ENCODE results near the gene KCNA2.

- TF ChIP-seq JUN (CRISPR knock-in tag; IDR thresholded peaks at IDR 0.05) (no peak), REST (IDR thresholded peaks at IDR 0.05; ENCODE audit: borderline replicate concordance in 1 of 2, low read depth in 1 of 2, low read length in 2 of 2) (no peak)
Observed at GRCh38 chr1:110588486-110588885, 17.7 kb downstream of the KCNA2 start.
